H1 (cell line): ENCODE measurements around the gene MYO1D. TPM values are rescaled to one million over a fixed set of nuclear protein-coding genes. Genes with fewer than 3 reads are reported as not detected.
A peak's percentile ranks its signal among the peaks of the same experiment; 100 is the strongest.

Experiments used
- CTCF ChIA-PET: fragments of 300-600 bp; sonication (Branson Sonifier 250); formaldehyde crosslinking; loops from one replicate; lab custom pipeline; 2021; ENCODE audit not compliant: partially characterized antibody; lab: Charles Lee
- POLR2A ChIA-PET: fragments of 300-600 bp; sonication (Branson Sonifier 250); formaldehyde crosslinking; loops from one replicate; lab custom pipeline; 2021; ENCODE audit warnings: inconsistent platforms; ENCODE audit not compliant: partially characterized antibody; lab: Charles Lee
- DNase-seq, 2 experiments: peaks; one replicate each; pipeline versions ENCODE4 v3.0.0 to v3.0.0-alpha.2; 2010 to 2022; ENCODE audit warnings: low spot score in 2 of 2, low read depth in 1 of 2, mixed read lengths in 1 of 2
- FAIRE-seq: peaks from 2 replicates; lab custom pipeline; 2011; peaks lifted over from hg19 to GRCh38; lab: Jason Lieb, UNC
- H2AFZ ChIP-seq: 2 replicates; pipeline ENCODE4 v1.8.1; 2012; ENCODE audit warnings: low read length, inconsistent platforms
- H2AK5ac ChIP-seq: 2 replicates; pipeline ENCODE4 v1.6.1; 2013; ENCODE audit warnings: low read depth, low read length
- H2BK120ac ChIP-seq: replicated peaks from 2 replicates; pipeline ENCODE3; 2013; ENCODE audit warnings: low read depth, low read length, inconsistent platforms
- H2BK12ac ChIP-seq: 2 replicates; pipeline ENCODE4 v1.6.1; 2013; ENCODE audit warnings: low read depth, low read length
- H2BK15ac ChIP-seq: 2 replicates; pipeline ENCODE4 v1.6.1; 2013; ENCODE audit warnings: low read length
- H2BK20ac ChIP-seq: 2 replicates; pipeline ENCODE4 v1.6.1; 2013; ENCODE audit warnings: low read length
- H2BK5ac ChIP-seq: 2 replicates; pipeline ENCODE4 v1.6.1; 2013; ENCODE audit warnings: low read depth, low read length
- H3K14ac ChIP-seq: 2 replicates; pipeline ENCODE4 v1.6.1; 2013; ENCODE audit warnings: inconsistent platforms; ENCODE audit not compliant: insufficient read length
- H3K18ac ChIP-seq: 2 replicates; pipeline ENCODE4 v1.6.1; 2013; ENCODE audit warnings: low read length; ENCODE audit errors: extremely low read depth
- H3K23ac ChIP-seq: 2 replicates; pipeline ENCODE4 v1.6.1; 2013; ENCODE audit warnings: inconsistent platforms; ENCODE audit not compliant: insufficient read length
- H3K23me2 ChIP-seq: 2 replicates; pipeline ENCODE4 v1.6.1; 2013; ENCODE audit warnings: low read depth, low read length
- H3K27ac ChIP-seq: 2 replicates; pipeline ENCODE4 v1.6.1; 2011; ENCODE audit warnings: low read depth, low read length, inconsistent platforms
- H3K27me3 ChIP-seq, 4 experiments: replicated peaks in 1 of 4; 1 replicate in 1 of 4; 2 replicates in 3 of 4; pipeline versions ENCODE4 v1.6.1 to v1.8.1; 2011 to 2013; ENCODE audit warnings: low read length in 3 of 4, mild to moderate bottlenecking in 3 of 4, inconsistent platforms in 2 of 4, mixed read lengths in 2 of 4, moderate library complexity in 1 of 4; ENCODE audit not compliant: control insufficient read depth in 3 of 4, insufficient read depth in 3 of 4; ENCODE audit errors: extremely low read depth in 1 of 4
- H3K36me3 ChIP-seq, 4 experiments: 2 replicates each; pipeline versions ENCODE4 v1.6.1 to v1.8.1; 2011 to 2013; ENCODE audit warnings: mild to moderate bottlenecking in 4 of 4, low read length in 3 of 4, moderate library complexity in 2 of 4, control low read depth in 1 of 4, inconsistent platforms in 1 of 4; ENCODE audit not compliant: insufficient read depth in 4 of 4, control insufficient read depth in 2 of 4
- H3K4ac ChIP-seq: replicated peaks from 2 replicates; pipeline ENCODE3; 2013; ENCODE audit warnings: low read length, low read depth, mixed read lengths, inconsistent platforms; ENCODE audit not compliant: insufficient read length
- H3K4me1 ChIP-seq, 4 experiments: replicated peaks in 1 of 4; 1 replicate in 1 of 4; 2 replicates in 3 of 4; pipeline versions ENCODE4 v1.6.1 to v1.8.1; 2011 to 2013; ENCODE audit warnings: low read length in 3 of 4, inconsistent platforms in 2 of 4, mixed read lengths in 1 of 4; ENCODE audit not compliant: insufficient read depth in 4 of 4, control insufficient read depth in 3 of 4
- H3K4me2 ChIP-seq, 2 experiments: 2 replicates each; pipeline versions ENCODE4 v1.6.1 to v1.8.1; 2011 to 2013; ENCODE audit warnings: low read depth in 2 of 2, low read length in 2 of 2, control low read depth in 1 of 2, inconsistent platforms in 1 of 2, mild to moderate bottlenecking in 1 of 2; ENCODE audit not compliant: insufficient read depth in 1 of 2
- H3K4me3 ChIP-seq, 4 experiments: fragments of 200-600, 300-600 bp in 1 of 4; sonication (generic), shearing (Covaris generic), sonication (Bioruptor Twin) in 1 of 4; 2 replicates each; pipeline versions ENCODE4 v1.5.1 to v1.8.1; 2011 to 2016; ENCODE audit warnings: low read length in 4 of 4, low read depth in 3 of 4, control low read depth in 2 of 4, inconsistent platforms in 2 of 4, mild to moderate bottlenecking in 2 of 4, mixed read lengths in 1 of 4, moderate library complexity in 1 of 4; ENCODE audit not compliant: insufficient read depth in 2 of 4; ENCODE audit errors: extremely low read depth in 1 of 4
- H3K56ac ChIP-seq: replicated peaks from 2 replicates; pipeline ENCODE3; 2013; ENCODE audit warnings: low read depth, mild to moderate bottlenecking, mixed read lengths, low read length, inconsistent platforms; ENCODE audit not compliant: insufficient read length
- H3K79me1 ChIP-seq: 2 replicates; pipeline ENCODE4 v1.6.1; 2013; ENCODE audit warnings: low read depth, low read length, control low read depth
- H3K79me2 ChIP-seq, 2 experiments: 2 replicates each; pipeline versions ENCODE4 v1.6.1 to v1.8.1; 2012 to 2013; ENCODE audit warnings: low read length in 2 of 2, mild to moderate bottlenecking in 2 of 2, inconsistent platforms in 1 of 2; ENCODE audit not compliant: insufficient read depth in 2 of 2, control insufficient read depth in 1 of 2
- H3K9ac ChIP-seq, 4 experiments: replicated peaks in 1 of 4; 1 replicate in 1 of 4; 2 replicates in 3 of 4; pipeline versions ENCODE4 v1.6.1 to v1.8.1; 2011 to 2013; ENCODE audit warnings: low read depth in 3 of 4, low read length in 3 of 4, control low read depth in 2 of 4, mild to moderate bottlenecking in 2 of 4, moderate library complexity in 2 of 4, inconsistent platforms in 1 of 4; ENCODE audit errors: extremely low read depth in 1 of 4
- H3K9me3 ChIP-seq, 2 experiments: 2 replicates each; pipeline versions ENCODE4 v1.6.1 to v1.8.1; 2012 to 2013; ENCODE audit warnings: mild to moderate bottlenecking in 2 of 2, moderate library complexity in 2 of 2, control low read depth in 1 of 2, inconsistent platforms in 1 of 2, low read depth in 1 of 2, low read length in 1 of 2, mixed read lengths in 1 of 2; ENCODE audit not compliant: insufficient read depth in 2 of 2
- H4K20me1 ChIP-seq, 2 experiments: replicated peaks in 1 of 2; 2 replicates each; pipeline versions ENCODE3 to v1.8.1; 2011 to 2013; ENCODE audit warnings: inconsistent platforms in 2 of 2, low read length in 2 of 2, mild to moderate bottlenecking in 1 of 2; ENCODE audit not compliant: insufficient read depth in 2 of 2, control insufficient read depth in 1 of 2
- H4K5ac ChIP-seq: 2 replicates; pipeline ENCODE4 v1.6.1; 2013; ENCODE audit warnings: low read length, low read depth, mixed read lengths, inconsistent platforms; ENCODE audit not compliant: insufficient read length
- H4K8ac ChIP-seq: 2 replicates; pipeline ENCODE4 v1.8.0; 2013; ENCODE audit warnings: mild to moderate bottlenecking, moderate library complexity, low read length, inconsistent platforms; ENCODE audit not compliant: insufficient read depth; ENCODE audit errors: extremely low read depth
- H4K91ac ChIP-seq: replicated peaks from 2 replicates; pipeline ENCODE3; 2013; ENCODE audit warnings: low read length, mixed read lengths, inconsistent platforms; ENCODE audit not compliant: insufficient read length
- CEBPB ChIP-seq: IDR thresholded peaks from 2 replicates; pipeline ENCODE4 v1.6.1; 2012; ENCODE audit warnings: low read depth, low read length
- CTCF ChIP-seq, 3 experiments: IDR thresholded peaks; 1 replicate in 2 of 3; 2 replicates in 1 of 3; pipeline versions ENCODE4 v1.5.1 to v1.6.1; 2011; ENCODE audit warnings: low read length in 3 of 3, mild to moderate bottlenecking in 3 of 3, inconsistent platforms in 2 of 3, low read depth in 1 of 3, moderate library complexity in 1 of 3; ENCODE audit not compliant: insufficient read depth in 1 of 3; ENCODE audit errors: control extremely low read depth in 1 of 3
- KDM5A ChIP-seq: fragments of 200-600 bp; IDR thresholded peaks from 2 replicates; pipeline ENCODE4 v1.7.1; 2012; ENCODE audit warnings: mild to moderate bottlenecking, low read length, inconsistent platforms, mixed read lengths
- RAD21 ChIP-seq, 2 experiments: IDR thresholded peaks in 1 of 2; conservative IDR thresholded peaks in 1 of 2; 2 replicates each; pipeline ENCODE4 v1.6.1; 2011; ENCODE audit warnings: low read depth in 2 of 2, low read length in 2 of 2, improper control_type of control experiment in 1 of 2, inconsistent platforms in 1 of 2, mild to moderate bottlenecking in 1 of 2, moderate library complexity in 1 of 2
- SUZ12 ChIP-seq: fragments of 200-600 bp; sonication (generic); IDR thresholded peaks from 2 replicates; pipeline ENCODE4 v1.6.1; 2012; ENCODE audit warnings: mild to moderate bottlenecking, inconsistent platforms, low read length, moderate library complexity, mixed read lengths
- WGBS, 2 experiments: shearing (Covaris generic) in 1 of 2; methylation state at CpG; one replicate each; pipeline versions ENCODE4 v1.1.6 to v1.1.7; 2013 to 2015; ENCODE audit warnings: low lambda C conversion rate in 2 of 2, mixed read lengths in 2 of 2, inconsistent platforms in 1 of 2, low coverage in 1 of 2, missing lambda C conversion rate in 1 of 2; ENCODE audit not compliant: insufficient replicate concordance in 2 of 2, insufficient coverage in 1 of 2, insufficient read length in 1 of 2; ENCODE audit errors: extremely low coverage in 1 of 2, missing lambda C conversion rate in 1 of 2; 5-methylcytosine and 5-hydroxymethylcytosine counted together
- polyA plus RNA-seq, 7 experiments: library from polyadenylated mRNA; depleted of rRNA in 3 of 7; stranded (reverse) in 5 of 7; unstranded in 2 of 7; fragments of >200 nt in 5 of 7; fragments of 200-250 nt in 2 of 7; gene quantifications; 1 replicate in 5 of 7; 2 replicates in 1 of 7; 4 replicates in 1 of 7; pipeline versions ENCODE4 v1.2.1 to v1.2.3, GENCODE V29; 2011 to 2013; ENCODE audit warnings: missing spikeins in 2 of 7, mixed read lengths in 2 of 7
- total RNA-seq: library from RNA; stranded (reverse); fragmentation: NEBNext Ultra II Directional; extraction: Animal tissue kit (Norgen Biotek cat#: 25700); gene quantifications from 2 replicates; pipeline ENCODE4 v1.2.1, GENCODE V29; 2021

The MYO1D gene
- total and polyA plus RNA-seq, 2 of the 8 experiments (the other 6 are each of a cell fraction or from before 2014, with no cell fraction given): 6.5 to 25.4 TPM

- no peak overlapping the region for H3K23ac ChIP-seq
- no peaks in the 10 kb centered on the region for H3K4me1 ChIP-seq
- WGBS, 2 experiments: 85% methylated on average over 3 of the region's 3 CpGs; no CpG with 5 or more reads in 1 of the 2 experiments
- H4K91ac ChIP-seq: no peak overlapping the region
- no peaks in the 10 kb centered on the region for H4K20me1 ChIP-seq
- no peaks in the 10 kb centered on the region; a peak in 1 of 8 replicates for H3K36me3 ChIP-seq
- H3K4ac ChIP-seq: no peak overlapping the region
- no peak overlapping the region for H3K14ac ChIP-seq
- no peak overlapping the region for H3K18ac ChIP-seq
- no peak overlapping the region for H3K4me3 ChIP-seq
- TF ChIP-seq RAD21 (IDR thresholded peaks at IDR 0.05 in 1 of 2, conservative IDR thresholded peaks at IDR 0.05 in 1 of 2; ENCODE audit: low read depth in 2 of 2, low read length in 2 of 2) (peak; percentile 53 to 61), CEBPB (peak; percentile 89), SUZ12 (no peak), KDM5A (no peak), CTCF (IDR thresholded peaks at IDR 0.05; ENCODE audit: control extremely low read depth in 1 of 3, insufficient read depth in 1 of 3, low read depth in 1 of 3, low read length in 3 of 3) (peak in 2 of 3 experiments; percentile 21 to 30; a peak in 2 of 4 replicates)
- peak; percentile 7 for FAIRE-seq
- H2BK15ac ChIP-seq: no peak overlapping the region
- no peaks in the 10 kb centered on the region for H3K9me3 ChIP-seq
- no peak overlapping the region for H4K5ac ChIP-seq
- POLR2A ChIA-PET: interaction anchor here (1.3 kb wide), 1 partner anchor 174 kb away, joined by 3 read pairs; no protein-coding TSS in a partner anchor
- H2BK5ac ChIP-seq: no peak overlapping the region
- H2AFZ ChIP-seq: no peak overlapping the region
- no peaks in the 10 kb centered on the region for H3K27me3 ChIP-seq
- H2BK20ac ChIP-seq: no peak overlapping the region
- no peaks in the 10 kb centered on the region for H3K79me2 ChIP-seq
- CTCF ChIA-PET: interaction anchor here (0.6 to 2.3 kb wide), 8 partner anchors 9 to 308 kb away, joined by 3 to 9 read pairs (median 4); partner anchors contain the start of gene MYO1D
- no peak overlapping the region for H3K4me2 ChIP-seq
- H2BK120ac ChIP-seq: no peak overlapping the region
- no peak overlapping the region for H3K56ac ChIP-seq
- H2AK5ac ChIP-seq: no peak overlapping the region
- no peak overlapping the region for H3K9ac ChIP-seq
- no peaks in the 10 kb centered on the region for H3K23me2 ChIP-seq
- no peak overlapping the region for H4K8ac ChIP-seq
- DNase-seq: no peak
- H3K27ac ChIP-seq: no peak overlapping the region
- no peaks in the 10 kb centered on the region; the same call in 1 of the 2 replicates for H3K79me1 ChIP-seq
- no peak overlapping the region for H2BK12ac ChIP-seq
Measured at GRCh38 chr17:32769846-32770245, 107.1 kb downstream of the MYO1D start.
